ENCODE results near the gene AXIN2.

Gene AXIN2

DNA sequence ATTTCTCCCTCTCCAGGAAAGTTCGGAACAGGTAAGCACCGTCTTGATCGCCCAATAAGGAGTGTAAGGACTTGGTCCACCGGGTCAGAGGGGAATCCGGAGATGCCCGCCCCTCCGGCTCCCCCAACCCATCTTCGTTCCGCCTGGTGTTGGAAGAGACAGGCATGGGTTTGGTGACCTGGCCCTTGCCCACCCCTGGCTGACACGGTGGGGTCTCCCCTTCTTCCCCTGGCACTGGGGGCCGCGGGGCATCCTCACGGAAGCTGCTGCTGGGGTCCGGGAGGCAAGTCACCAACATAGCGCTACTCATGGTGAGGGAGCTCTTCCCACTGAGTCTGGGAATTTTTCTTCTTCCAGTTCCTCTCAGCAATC, 3.2 kb downstream of the AXIN2 start:
- no peak overlapping the region for H3K4me3 ChIP-seq (ENCODE audit: low read depth, low read length)
- TF ChIP-seq, protein P1, sequence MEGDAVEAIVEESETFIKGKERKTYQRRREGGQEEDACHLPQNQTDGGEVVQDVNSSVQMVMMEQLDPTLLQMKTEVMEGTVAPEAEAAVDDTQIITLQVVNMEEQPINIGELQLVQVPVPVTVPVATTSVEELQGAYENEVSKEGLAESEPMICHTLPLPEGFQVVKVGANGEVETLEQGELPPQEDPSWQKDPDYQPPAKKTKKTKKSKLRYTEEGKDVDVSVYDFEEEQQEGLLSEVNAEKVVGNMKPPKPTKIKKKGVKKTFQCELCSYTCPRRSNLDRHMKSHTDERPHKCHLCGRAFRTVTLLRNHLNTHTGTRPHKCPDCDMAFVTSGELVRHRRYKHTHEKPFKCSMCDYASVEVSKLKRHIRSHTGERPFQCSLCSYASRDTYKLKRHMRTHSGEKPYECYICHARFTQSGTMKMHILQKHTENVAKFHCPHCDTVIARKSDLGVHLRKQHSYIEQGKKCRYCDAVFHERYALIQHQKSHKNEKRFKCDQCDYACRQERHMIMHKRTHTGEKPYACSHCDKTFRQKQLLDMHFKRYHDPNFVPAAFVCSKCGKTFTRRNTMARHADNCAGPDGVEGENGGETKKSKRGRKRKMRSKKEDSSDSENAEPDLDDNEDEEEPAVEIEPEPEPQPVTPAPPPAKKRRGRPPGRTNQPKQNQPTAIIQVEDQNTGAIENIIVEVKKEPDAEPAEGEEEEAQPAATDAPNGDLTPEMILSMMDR (IDR thresholded peaks at IDR 0.05; ENCODE audit: insufficient read depth, low read depth, low read length, missing control alignments) = no peak
- DNase-seq (ENCODE audit: low read depth) = no peak

DNA sequence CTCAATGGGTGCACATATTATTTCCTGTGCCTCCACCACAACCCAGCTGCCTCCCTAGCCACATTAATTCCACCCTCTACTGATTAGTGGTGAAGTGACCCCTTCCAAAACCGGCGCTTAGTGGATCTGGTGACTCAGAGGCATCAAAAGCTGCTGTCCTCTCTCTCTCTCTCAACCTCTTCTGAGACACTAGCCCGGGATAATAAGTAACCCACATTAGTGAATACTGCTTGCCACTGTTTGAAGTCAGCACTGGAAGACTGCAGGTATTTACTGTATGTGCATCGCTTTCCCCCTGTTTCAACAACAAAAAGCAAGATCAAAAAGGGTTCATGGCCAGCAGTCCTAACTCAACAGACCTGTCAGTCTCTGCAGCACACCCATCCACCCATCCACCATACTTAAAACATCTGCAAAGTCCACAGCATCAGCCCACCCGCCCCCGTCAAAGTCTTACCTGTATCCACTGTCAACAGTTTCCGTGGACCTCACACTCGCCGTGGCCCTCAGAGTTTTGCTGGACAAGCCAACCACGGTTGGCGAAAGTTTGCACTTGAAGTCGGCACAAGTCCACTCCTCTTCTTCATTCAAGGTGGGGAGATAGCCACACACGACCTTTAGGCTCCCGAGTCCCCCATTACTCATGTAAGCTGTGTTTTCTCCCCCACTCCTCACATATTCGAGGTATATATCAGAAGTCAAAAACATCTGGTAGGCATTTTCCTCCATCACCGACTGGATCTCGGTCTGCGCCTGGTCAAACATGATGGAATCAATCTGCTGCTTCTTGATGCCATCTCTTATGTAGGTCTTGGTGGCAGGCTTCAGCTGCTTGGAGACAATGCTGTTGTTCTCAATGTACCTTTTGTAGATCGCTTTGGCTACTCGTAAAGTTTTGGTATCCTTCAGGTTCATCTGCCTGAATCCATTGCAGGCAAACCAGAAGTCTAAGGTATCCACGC, 3.8 kb downstream of the AXIN2 start:
- no peak overlapping the region for H3K4me3 ChIP-seq (ENCODE audit: low read depth, low read length)
- TF ChIP-seq, protein P1 (IDR thresholded peaks at IDR 0.05; ENCODE audit: insufficient read depth, low read depth, low read length, missing control alignments) = no peak
- DNase-seq (ENCODE audit: low read depth) = no peak

DNA sequence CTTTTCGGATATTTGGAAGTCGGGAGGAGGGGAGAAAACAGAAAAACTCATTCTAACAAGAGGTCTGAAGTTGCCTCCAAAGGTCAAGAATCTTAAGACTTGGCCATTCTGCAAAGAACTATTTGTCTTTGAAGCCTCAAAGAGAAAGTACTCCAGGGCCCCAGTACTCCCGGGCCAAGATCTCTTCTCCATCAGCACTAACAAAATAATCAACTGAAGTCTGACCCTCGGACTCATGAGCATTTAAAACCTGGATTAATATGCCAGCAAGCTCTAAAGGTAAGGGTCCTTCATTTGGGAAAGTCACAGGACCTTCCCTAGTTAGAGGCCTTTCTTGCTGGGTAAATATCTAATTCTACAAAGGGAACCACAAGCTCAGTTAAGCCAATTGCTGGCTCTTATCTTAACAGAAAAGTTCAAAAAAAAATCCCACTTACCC, 4.5 kb downstream of the AXIN2 start:
- no peak overlapping the region for H3K4me3 ChIP-seq (ENCODE audit: low read depth, low read length)
- DNase-seq (ENCODE audit: low read depth) = no peak
- TF ChIP-seq, protein P1 (IDR thresholded peaks at IDR 0.05; ENCODE audit: insufficient read depth, low read depth, low read length, missing control alignments) = no peak

DNA sequence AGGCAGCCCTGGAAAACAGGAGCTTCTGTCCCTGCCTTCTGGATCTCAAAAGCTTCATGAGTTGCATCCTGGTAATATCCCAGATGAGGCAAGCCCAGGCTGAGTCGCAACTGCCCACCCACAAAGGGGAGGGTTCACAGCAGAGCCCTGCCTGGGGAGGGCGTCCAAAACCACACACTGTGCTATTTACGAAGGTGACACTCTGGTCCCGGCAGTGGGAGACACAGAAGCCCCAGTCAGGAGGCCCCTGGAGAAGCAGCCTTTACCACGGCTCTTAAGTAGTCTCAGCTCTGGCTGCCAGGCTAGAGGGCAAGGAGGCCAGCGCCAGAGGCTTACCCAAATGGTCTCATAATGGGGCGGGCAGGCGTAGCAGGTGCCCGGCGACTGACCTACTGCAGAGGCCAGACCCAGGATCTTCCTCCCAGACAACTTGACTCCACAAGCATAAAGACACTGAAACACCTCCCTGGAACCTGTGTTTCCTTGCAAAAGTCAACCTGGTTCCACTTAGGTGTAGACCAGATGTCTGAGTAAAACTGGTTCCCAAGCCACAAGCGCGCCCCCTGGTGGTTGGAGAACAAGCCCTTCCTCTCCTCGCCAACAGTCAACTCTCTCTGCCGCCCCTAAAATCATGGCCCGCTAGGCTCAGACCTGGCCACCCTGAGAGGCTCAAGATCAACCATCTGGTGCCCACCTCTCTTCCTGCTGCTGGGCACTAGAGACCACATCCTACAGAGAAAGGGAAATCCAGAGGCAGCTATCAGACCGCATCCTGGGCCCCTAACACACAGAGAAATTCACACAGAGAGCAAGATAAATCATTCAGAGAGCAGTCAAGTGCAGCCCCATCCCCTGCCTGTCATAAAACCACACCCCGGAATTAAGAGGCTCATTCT, 5.2 kb downstream of the AXIN2 start:
- TF ChIP-seq, protein P1 (IDR thresholded peaks at IDR 0.05; ENCODE audit: insufficient read depth, low read depth, low read length, missing control alignments) = peak; percentile 87
- peak; percentile 86 for DNase-seq (ENCODE audit: low read depth)
- H3K4me3 ChIP-seq (ENCODE audit: low read depth, low read length) = no peak overlapping the region

DNA sequence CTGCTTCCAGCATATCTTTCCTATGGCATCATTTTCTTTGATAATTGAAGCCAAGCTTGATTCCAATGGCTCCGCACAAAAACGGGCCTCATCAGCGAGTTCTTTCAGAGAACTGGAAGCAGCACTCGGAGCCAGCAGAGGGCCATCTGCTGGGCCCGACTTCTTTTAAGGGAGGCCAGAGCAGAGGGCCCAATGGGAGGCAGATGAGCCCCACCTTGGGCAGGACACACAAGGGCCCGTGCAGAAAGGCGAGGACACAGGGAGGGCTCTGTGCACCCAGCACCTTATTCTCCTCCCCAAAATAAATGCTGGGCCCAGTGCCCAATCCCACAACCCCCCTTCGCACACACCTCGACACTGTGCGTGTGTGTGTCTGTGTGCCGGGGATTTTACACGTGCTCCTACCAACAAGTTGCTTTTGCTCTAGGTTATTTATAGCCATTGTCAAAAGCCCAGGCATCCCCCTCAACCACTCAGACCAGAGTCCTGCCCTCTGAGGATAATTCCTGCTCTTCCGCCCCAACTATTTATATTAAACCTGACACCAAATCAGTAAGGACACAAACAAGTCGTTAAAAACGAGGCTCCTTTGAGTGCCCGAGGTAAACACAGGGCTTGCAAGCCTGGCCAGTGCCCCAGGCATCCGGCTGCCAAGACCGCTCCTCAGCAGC, 6.8 kb downstream of the AXIN2 start:
- DNase-seq (ENCODE audit: low read depth) = no peak
- H3K4me3 ChIP-seq (ENCODE audit: low read depth, low read length) = no peak overlapping the region
- TF ChIP-seq, protein P1 (IDR thresholded peaks at IDR 0.05; ENCODE audit: insufficient read depth, low read depth, low read length, missing control alignments) = no peak
